Right lobe of liver (tissue), 4 donors: ENCODE results near the gene PUS3.

Source experiments
- POLR2A ChIP-seq: fragments of 450-650 bp; IDR thresholded peaks from one replicate; pipeline ENCODE4 v1.6.1; 2017; ENCODE audit warnings: antibody characterized with exemption, mild to moderate bottlenecking
- TF ChIP-seq, protein P1 (sequence below), 4 donors: fragments of 200-600 bp in 3 of 4; fragments of 450-650 bp in 1 of 4; IDR thresholded peaks; one replicate each; pipeline versions ENCODE4 v1.5.1 to v1.8.0; 2016 to 2022; ENCODE audit warnings: antibody characterized with exemption in 4 of 4, mild to moderate bottlenecking in 2 of 4
- donor health status: DM: no; HTN: no; CAD: no.
- donor health status: DM: no; HTN: no; CAD: no.
- donor health status: DM: no; HTN: yes; CAD: no.

DNA sequence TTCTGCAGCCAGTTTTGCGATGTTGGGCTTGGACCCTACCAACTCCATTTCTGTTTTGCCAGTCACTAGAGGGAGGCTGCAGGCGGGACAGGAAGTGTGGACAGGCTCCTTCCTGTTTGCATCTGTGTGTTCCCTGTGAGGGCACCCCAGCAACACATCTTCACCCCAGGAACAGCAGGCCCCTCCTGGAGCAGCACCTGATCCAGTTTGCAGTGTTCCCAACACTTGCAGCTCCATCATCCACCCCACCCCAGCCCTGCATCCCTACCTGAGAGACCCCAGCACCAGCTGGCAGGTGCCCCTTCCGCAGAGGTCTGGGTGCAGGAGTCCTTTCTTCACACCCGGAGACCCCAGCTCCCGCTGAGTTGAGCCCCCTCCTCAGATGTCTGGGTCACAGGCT is 35.4 kb upstream of the PUS3 start:
- TF ChIP-seq, protein P1, sequence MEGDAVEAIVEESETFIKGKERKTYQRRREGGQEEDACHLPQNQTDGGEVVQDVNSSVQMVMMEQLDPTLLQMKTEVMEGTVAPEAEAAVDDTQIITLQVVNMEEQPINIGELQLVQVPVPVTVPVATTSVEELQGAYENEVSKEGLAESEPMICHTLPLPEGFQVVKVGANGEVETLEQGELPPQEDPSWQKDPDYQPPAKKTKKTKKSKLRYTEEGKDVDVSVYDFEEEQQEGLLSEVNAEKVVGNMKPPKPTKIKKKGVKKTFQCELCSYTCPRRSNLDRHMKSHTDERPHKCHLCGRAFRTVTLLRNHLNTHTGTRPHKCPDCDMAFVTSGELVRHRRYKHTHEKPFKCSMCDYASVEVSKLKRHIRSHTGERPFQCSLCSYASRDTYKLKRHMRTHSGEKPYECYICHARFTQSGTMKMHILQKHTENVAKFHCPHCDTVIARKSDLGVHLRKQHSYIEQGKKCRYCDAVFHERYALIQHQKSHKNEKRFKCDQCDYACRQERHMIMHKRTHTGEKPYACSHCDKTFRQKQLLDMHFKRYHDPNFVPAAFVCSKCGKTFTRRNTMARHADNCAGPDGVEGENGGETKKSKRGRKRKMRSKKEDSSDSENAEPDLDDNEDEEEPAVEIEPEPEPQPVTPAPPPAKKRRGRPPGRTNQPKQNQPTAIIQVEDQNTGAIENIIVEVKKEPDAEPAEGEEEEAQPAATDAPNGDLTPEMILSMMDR (IDR thresholded peaks at IDR 0.05) = no peak
- TF ChIP-seq POLR2A = no peak
